HG02678 (cell line): ENCODE data around the gene CTNND2.

Experiments
- ATAC-seq: cut with Tn5 transposase; IDR thresholded peaks from one replicate; pipeline ENCODE4 v1.9.1; 2021; ENCODE audit warnings: mild to moderate bottlenecking, moderate library complexity; ENCODE audit not compliant: unreplicated experiment

The CTNND2 gene

GRCh38 chr5:11599499-11599898 lies 304.7 kb downstream of the CTNND2 start:
- ATAC-seq, result no peak

- ATAC-seq, result no peak
Measured at GRCh38 chr5:11596657-11597071, 307.6 kb downstream of the CTNND2 start.

- no peak for ATAC-seq
Measured at GRCh38 chr5:11596185-11596584, 308.1 kb downstream of the CTNND2 start.

- no peak for ATAC-seq
Measured at GRCh38 chr5:11595045-11595444, 309.2 kb downstream of the CTNND2 start.

GRCh38 chr5:11594021-11594420 lies 310.2 kb downstream of the CTNND2 start:
- ATAC-seq, result no peak

GRCh38 chr5:11590475-11590874 lies 313.8 kb downstream of the CTNND2 start:
- ATAC-seq, result no peak

GRCh38 chr5:11588803-11589202 lies 315.4 kb downstream of the CTNND2 start:
- ATAC-seq, result no peak

- ATAC-seq, result no peak
Measured at GRCh38 chr5:11584017-11584416, 320.2 kb downstream of the CTNND2 start.

GRCh38 chr5:11579351-11579750 lies 324.9 kb downstream of the CTNND2 start:
- no peak for ATAC-seq

GRCh38 chr5:11574787-11575186 lies 329.5 kb downstream of the CTNND2 start:
- no peak for ATAC-seq

GRCh38 chr5:11573140-11573992 lies 330.9 kb downstream of the CTNND2 start:
- no peak for ATAC-seq

GRCh38 chr5:11564706-11565105 lies 339.5 kb downstream of the CTNND2 start:
- ATAC-seq, result no peak

GRCh38 chr5:11563822-11564221 lies 340.4 kb downstream of the CTNND2 start:
- ATAC-seq, result no peak

GRCh38 chr5:11560915-11561697 lies 343.1 kb downstream of the CTNND2 start:
- ATAC-seq, result no peak

- ATAC-seq, result no peak
Measured at GRCh38 chr5:11557063-11557462, 347.2 kb downstream of the CTNND2 start.

- no peak for ATAC-seq
Measured at GRCh38 chr5:11555171-11555570, 349.1 kb downstream of the CTNND2 start.

- ATAC-seq, result no peak
Measured at GRCh38 chr5:11547730-11548129, 356.5 kb downstream of the CTNND2 start.

GRCh38 chr5:11547140-11547539 lies 357.1 kb downstream of the CTNND2 start:
- ATAC-seq, result no peak

GRCh38 chr5:11540112-11540511 lies 364.1 kb downstream of the CTNND2 start:
- no peak for ATAC-seq

GRCh38 chr5:11531811-11532555 lies 372.3 kb downstream of the CTNND2 start:
- ATAC-seq, result no peak

GRCh38 chr5:11528720-11529119 lies 375.5 kb downstream of the CTNND2 start:
- no peak for ATAC-seq
